GM11168 (cell line): ENCODE measurements around the gene PAPSS1.
"Not testable (repeated sequence)": the region's sequence is repeated elsewhere in the genome, so short reads cannot be mapped to it uniquely, and the experiment has no call there.

Experiments used
- in situ Hi-C: fragments of 300-500 bp; cut with MboI; formaldehyde crosslinking; loops from one replicate; pipeline ENCODE4 v1.12.0; 2022; ENCODE audit warnings: low sequenced_read_pairs; ENCODE audit not compliant: unreplicated experiment

Gene PAPSS1

DNA sequence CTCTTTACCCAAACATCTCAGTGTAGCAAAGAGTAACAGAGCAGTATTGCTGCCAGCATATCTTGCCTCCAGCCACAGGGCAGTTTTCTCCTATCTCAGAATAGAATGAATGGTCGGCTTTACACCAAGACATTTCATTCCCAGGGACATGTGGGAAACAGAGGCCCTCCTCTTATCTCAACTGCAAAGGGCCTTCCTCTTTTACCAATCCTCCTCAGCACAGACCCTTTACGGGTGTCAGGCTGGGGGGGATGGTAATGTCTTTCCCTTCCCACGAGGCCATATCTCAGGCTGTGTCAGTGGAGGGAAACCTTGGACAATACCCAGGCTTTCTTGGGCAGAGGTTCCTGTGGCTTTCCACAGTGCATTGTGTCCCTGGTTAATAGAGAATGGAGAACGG is 9.0 kb upstream of the PAPSS1 start:
- in situ Hi-C loops = not testable (repeated sequence)

GRCh38 chr4:107726131-107726925 is 6.3 kb upstream of the PAPSS1 start:
- in situ Hi-C loops = not testable (repeated sequence)

DNA sequence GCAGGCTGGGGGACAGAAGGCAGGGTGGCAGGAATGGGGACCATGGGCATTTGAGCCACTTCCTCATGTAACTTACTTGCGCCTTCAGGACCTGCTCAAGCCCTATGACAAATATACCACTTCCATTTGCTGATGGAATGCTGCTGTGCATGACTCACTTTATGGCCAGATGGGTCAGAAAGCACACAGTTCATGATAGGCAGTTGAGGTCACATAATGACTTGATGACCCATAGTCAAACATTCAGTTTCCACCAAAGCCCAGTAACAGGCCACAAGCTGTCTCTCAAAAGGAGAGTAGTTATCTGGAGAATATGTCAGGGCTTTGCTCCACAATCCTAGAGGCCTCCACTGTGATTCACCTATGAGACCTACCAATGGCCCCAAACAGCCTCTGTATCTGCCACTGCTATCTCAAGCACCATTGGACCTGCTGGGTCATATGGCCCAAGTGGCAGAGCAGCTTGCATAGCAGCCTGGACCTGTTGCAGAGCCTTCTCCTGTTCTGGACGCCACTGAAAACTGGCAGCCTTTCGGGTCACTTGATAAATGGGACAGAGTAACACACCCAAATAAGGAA is 5.3 kb upstream of the PAPSS1 start:
- in situ Hi-C loops = no loop called here

GRCh38 chr4:107723331-107723730 is 3.3 kb upstream of the PAPSS1 start:
- in situ Hi-C loops = not testable (repeated sequence)

- in situ Hi-C loops = no loop called here
Measured at GRCh38 chr4:107721436-107722100, 1.5 kb upstream of the PAPSS1 start.

GRCh38 chr4:107719207-107719921 is 670 bp downstream of the PAPSS1 start:
- in situ Hi-C loops = no loop called here

- in situ Hi-C loops = no loop called here
Measured at GRCh38 chr4:107718351-107718965, 1.6 kb downstream of the PAPSS1 start.

DNA sequence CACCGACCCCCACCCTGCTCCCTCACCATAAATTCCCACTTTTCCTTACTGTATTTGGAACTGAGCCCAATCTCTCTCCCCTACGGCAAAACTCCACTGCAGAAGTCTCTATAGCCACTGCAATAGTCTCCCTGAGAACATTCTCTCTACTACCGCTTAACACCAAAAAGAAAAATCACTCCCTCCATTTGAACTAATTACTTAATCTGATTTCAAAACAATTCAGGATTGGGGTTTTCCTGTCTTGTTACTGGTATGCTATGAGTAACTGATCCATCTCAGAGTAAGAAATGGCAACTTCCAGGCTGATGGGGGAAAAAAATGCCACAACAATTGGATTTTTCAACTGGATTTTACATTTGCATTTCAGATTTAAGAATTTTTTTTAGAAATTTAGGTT is 5.8 kb downstream of the PAPSS1 start:
- in situ Hi-C loops = no loop called here

DNA sequence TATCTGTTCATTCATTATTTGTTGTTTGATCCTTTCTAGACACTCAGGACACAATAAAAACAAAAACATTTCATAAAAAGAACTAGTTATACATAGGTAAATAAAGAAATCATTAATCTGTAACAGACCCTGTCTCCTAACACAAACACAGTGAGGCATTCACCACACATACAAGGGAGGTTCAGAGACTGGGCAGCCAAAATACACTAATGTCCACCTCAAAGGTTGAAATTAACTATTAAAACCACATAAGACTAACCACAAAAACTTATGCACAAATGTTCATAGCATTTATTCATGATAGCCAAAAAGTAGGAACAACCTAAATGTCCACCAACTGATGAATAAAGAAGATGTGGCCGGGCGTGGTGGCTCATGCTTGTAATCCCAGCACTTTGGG is 7.8 kb downstream of the PAPSS1 start:
- in situ Hi-C loops = no loop called here

DNA sequence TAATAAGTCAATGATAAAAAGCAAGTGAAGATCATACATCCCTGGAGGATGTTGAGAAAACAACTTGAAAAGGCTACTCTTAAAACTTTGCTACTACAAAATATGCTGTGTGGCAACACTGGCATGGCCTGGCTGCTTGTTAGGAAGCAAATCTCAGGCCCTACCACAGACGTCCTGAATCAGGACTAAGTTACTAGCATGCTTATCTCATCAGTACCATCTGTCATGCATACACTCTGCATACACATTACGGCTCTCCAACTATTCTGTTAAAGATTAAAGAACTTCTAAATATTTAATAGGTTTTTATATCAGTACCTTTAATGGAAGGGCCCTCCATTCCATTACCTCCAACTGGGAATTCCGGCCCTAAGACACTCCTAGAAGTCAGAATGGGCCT is 8.2 kb downstream of the PAPSS1 start:
- in situ Hi-C loops = no loop called here

- in situ Hi-C loops = no loop called here
Measured at GRCh38 chr4:107710493-107711459, 9.3 kb downstream of the PAPSS1 start.

- in situ Hi-C loops = no loop called here
Measured at GRCh38 chr4:107709916-107710315, 10.1 kb downstream of the PAPSS1 start.

GRCh38 chr4:107708225-107708624 is 11.8 kb downstream of the PAPSS1 start:
- in situ Hi-C loops = no loop called here

DNA sequence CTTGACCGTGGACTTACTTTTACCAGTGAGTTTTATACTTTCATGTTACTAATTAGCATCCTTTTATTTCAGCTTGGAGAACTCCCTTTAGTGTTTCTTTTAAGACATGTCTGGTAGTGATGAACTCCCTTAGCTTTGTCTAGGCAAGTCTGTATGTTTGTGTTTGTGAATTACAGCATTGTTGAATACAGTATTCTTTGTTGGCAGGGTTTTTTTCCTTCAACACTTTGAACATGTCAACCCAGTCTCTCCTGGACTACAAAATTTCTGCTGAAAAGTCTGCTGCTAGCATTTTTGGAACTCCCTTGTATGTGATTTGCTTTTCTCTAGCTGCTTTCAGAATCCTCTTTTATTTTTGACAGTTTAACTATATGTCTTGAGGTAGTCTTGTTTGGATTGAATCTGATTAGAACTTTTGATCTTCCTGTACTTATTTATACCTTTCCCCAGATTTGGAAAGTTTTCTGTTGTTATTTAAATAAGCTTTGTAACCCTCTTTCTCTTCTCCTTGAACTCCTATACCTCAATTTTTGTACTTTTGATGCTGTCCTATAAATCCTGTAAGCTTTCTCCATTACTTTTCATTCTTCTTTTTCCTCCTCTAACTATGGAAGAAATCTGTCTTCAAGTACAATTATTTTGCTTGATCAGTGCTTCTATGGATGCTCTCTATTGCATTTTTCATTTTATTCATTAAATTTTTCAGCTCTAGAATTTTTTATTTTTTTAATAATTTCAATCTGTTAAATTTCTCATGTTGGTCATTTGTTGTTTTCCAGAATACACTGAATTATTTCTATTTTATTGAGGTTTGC is 14.1 kb downstream of the PAPSS1 start:
- in situ Hi-C loops = no loop called here

DNA sequence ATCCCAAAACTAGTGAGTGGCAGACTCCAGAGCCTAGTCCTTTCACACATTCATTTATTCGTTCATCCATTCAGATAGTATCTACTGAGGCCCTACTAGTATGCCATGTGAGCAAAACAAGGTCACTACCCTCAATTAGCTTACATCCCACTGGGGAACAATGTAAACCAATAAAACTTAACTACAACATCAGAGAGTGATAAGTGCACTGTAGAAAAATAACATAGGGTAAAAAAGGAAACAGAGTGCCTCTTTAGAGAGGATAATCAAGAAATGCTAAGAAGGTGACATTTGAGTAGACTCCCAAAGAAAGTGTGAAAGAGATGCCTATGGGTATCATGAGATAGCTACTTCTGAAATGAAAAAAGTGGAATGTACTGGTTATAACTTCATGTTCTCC is 18.5 kb downstream of the PAPSS1 start:
- in situ Hi-C loops = no loop called here

GRCh38 chr4:107699466-107700206 is 20.4 kb downstream of the PAPSS1 start:
- in situ Hi-C loops = no loop called here

DNA sequence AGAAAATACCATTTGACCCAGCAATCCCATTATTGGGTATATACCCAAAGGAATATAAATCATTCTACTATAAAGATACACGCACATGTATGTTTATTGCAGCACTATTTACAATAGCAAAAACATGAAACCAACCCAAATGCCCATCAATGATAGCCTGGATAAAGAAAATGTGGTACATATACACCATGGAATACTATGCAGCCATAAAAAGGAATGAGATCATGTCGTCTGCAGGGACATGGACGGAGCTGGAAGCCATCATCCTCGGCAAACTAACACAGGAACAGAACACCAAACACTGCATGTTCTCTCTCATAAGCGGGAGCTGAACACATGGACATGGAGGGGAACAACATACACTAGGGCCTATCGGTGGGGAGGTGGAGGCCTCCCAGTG is 23.8 kb downstream of the PAPSS1 start:
- in situ Hi-C loops = not testable (repeated sequence)

GRCh38 chr4:107693132-107693531 is 26.9 kb downstream of the PAPSS1 start:
- in situ Hi-C loops = no loop called here
